D721Med (cell line): ENCODE measurements around the gene CPNE6.

ENCODE experiments used
- DNase-seq: peaks from one replicate; pipeline ENCODE4 v3.0.0; 2011; ENCODE audit warnings: low spot score; ENCODE audit not compliant: insufficient read length
- FAIRE-seq: peaks from 2 replicates; lab custom pipeline; 2011; peaks lifted over from hg19 to GRCh38; lab: Jason Lieb, UNC
- TF ChIP-seq, protein P1 (sequence below): IDR thresholded peaks from 2 replicates; pipeline ENCODE4 v1.5.1; 2012; ENCODE audit warnings: mild to moderate bottlenecking, control low read depth; ENCODE audit not compliant: insufficient read depth; ENCODE audit errors: missing control alignments

Gene CPNE6

DNA sequence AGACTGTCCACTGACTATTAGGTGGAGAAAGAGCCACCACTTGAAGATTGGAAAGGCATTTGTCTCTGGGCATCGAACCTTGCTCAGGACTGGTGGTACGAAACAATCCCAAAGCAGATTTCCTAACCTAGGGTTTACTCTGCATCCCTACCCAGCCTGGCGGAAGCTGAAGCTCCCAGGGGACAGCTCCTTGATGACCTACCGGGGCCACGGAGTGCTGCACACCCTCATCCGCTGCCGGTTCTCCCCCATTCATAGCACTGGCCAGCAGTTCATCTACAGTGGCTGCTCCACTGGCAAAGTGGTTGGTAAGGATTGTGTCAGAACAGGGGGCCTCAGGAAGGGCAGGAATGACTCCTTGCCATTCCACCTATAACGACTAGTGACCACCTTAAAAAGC is 49.8 kb downstream of the CPNE6 start:
- FAIRE-seq (no peak), DNase-seq (no peak)
- TF ChIP-seq, protein P1, sequence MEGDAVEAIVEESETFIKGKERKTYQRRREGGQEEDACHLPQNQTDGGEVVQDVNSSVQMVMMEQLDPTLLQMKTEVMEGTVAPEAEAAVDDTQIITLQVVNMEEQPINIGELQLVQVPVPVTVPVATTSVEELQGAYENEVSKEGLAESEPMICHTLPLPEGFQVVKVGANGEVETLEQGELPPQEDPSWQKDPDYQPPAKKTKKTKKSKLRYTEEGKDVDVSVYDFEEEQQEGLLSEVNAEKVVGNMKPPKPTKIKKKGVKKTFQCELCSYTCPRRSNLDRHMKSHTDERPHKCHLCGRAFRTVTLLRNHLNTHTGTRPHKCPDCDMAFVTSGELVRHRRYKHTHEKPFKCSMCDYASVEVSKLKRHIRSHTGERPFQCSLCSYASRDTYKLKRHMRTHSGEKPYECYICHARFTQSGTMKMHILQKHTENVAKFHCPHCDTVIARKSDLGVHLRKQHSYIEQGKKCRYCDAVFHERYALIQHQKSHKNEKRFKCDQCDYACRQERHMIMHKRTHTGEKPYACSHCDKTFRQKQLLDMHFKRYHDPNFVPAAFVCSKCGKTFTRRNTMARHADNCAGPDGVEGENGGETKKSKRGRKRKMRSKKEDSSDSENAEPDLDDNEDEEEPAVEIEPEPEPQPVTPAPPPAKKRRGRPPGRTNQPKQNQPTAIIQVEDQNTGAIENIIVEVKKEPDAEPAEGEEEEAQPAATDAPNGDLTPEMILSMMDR: no peak

DNA sequence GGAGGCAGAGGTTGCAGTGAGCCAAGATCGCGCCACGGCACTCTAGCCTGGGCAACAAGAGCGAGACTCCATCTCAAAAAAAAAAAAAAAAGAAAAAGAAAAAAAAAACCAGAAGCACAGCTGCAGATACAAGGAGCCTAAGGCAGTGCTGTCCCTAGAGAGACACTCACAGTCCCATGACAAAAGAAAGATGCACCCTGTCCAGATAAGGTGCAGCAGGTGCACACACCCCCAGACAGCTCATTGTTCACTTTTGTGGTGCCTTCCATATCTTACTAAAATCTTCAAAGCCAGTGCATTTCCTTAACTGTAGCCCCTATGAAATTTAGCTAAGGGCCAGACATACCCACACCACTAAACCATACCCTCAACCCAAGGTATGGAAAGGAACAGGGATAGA is 51.1 kb downstream of the CPNE6 start:
- TF ChIP-seq, protein P1: no peak
- DNase-seq (no peak), FAIRE-seq (no peak)

DNA sequence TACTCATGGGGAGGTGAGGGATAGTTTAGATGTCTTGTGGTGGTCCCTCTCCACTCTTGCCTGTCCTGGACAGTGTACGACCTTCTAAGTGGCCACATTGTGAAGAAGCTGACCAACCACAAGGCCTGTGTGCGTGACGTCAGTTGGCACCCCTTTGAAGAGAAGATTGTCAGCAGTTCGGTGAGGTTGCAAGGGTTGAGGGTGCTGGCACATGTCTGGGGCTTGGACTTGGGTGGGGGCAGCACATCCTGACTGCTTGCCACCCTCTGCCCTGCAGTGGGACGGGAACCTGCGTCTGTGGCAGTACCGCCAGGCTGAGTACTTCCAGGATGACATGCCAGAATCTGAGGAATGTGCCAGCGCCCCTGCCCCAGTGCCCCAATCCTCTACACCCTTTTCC is 51.5 kb downstream of the CPNE6 start:
- DNase-seq (no peak), FAIRE-seq (no peak)
- TF ChIP-seq, protein P1: no peak

DNA sequence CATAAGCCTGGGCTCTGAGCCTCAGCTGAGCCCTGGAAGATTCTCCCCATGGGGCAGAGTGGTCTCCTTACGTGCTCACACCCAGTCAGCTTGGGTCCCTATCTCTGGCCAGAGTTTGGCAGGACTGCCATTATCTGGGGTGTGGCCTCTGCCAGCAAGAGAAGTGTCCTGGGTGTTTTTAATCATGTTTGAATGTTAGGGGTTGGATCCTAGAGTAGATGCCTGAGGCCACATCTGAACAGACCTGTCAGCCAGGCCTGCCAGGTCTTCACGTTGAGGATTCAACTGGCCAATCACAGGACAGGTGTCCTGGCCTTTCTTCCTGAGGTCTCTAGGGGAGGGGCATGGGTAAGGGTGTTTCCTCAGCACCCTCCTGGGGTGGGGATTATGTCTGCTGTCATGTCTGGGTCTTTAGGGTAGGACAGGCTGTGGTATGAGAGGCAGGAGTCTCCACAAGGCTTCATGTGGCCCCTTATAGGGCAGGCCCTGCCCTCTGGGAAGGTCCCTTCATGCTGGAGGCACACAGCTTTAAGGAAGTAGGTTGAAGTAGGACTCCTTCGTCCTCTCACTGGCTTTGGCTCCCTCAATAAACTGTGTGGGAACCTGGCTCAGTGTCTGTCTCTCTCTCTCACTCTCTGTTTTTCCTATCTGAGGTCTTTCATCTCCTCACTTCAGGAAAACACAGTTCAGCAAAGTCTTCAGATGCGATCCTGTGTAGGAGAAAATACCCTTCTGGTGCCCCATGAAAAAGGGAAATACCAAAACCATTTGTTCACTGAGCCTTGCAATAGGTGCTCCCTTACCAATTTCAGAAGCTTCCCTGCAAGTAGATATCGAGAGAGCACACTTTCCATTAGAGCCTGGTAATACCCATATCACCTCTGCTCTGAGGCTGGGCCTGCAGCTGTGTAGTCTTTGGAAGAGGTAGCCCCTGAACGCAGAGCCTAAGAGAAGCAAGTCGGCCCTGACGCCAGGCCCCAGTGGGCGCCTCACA is 52.4 kb downstream of the CPNE6 start:
- DNase-seq: no peak
- TF ChIP-seq, protein P1: no peak
- no peak for FAIRE-seq

DNA sequence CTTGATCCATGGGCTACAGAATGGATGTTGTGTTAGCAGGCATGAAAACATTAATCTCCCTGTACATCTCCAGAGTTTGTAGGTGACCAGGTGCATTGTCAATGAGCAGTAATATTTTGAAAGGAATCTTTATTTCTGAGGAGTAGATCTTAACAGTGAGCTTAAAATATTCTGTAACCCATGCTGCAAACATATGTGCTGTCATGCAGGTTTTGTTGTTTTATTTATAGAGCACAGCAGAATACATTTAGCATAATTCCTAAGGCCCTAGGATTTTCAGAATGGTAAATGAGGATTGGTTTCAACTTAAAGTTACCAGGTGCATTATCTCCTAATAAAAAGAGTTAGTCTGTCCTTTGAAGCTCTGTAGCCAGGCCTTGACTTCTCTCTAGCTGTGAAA is 55.6 kb downstream of the CPNE6 start:
- DNase-seq (no peak), FAIRE-seq (no peak)
- TF ChIP-seq, protein P1: no peak

DNA sequence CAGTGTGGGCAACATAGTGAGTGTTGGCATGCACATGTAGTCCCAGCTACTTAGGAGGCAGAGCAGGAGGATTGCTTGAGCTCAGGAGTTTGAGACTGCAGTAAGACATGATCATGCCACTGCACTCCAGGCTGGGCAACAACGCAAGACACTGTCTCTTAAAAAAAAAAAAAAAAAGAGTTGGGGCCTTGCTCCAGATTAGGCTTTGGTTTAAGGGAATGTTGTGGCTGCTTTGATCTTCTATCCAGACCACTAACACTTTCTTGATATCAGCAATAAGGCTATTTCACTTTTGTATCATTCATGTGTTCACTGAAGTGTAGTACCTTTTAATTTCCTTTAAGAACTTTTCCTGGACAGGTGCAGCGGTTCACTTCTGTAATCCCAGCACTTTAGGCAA is 56.3 kb downstream of the CPNE6 start:
- no peak for DNase-seq
- TF ChIP-seq, protein P1: no peak
- no peak for FAIRE-seq
